Right lobe of liver (tissue), 6 donors: ENCODE data around the gene SPOCK2. TPM values are rescaled to one million over a fixed set of nuclear protein-coding genes. Genes with fewer than 3 reads are reported as not detected.
A peak's percentile ranks its signal among the peaks of the same experiment; 100 is the strongest.

Experiments
- ATAC-seq, 4 donors: fragments of 200-7000 bp; cut with Tn5 transposase; one replicate each; pipeline ENCODE4 v1.9.1; 2020; ENCODE audit warnings: mild to moderate bottlenecking in 4 of 4, moderate library complexity in 4 of 4
- DNase-seq, 3 donors: peaks; one replicate each; pipeline ENCODE4 v3.0.0-alpha.2; 2020
- H3K27ac ChIP-seq, 3 donors: fragments of 200-600 bp; one replicate each; pipeline ENCODE4 v1.8.0; 2022
- H3K27me3 ChIP-seq, 2 donors: fragments of 200-600 bp; one replicate each; pipeline ENCODE4 v1.8.0; 2022
- H3K36me3 ChIP-seq, 4 donors: fragments of 200-600 bp; sonication (generic) in 1 of 4; one replicate each; pipeline versions ENCODE4 v1.5.1 to v1.8.0; 2017 to 2022; ENCODE audit warnings: control low read depth in 1 of 4
- H3K4me1 ChIP-seq, 4 donors: fragments of 200-600 bp; sonication (generic) in 1 of 4; one replicate each; pipeline versions ENCODE4 v1.5.1 to v1.8.0; 2017 to 2022; ENCODE audit warnings: control low read depth in 1 of 4
- H3K4me3 ChIP-seq, 3 donors: fragments of 200-600 bp; one replicate each; pipeline ENCODE4 v1.8.0; 2022
- H3K9me3 ChIP-seq, 4 donors: fragments of 200-600 bp; sonication (generic) in 1 of 4; one replicate each; pipeline versions ENCODE4 v1.5.1 to v1.8.0; 2017 to 2022; ENCODE audit warnings: control low read depth in 1 of 4
- POLR2A ChIP-seq: fragments of 450-650 bp; IDR thresholded peaks from one replicate; pipeline ENCODE4 v1.6.1; 2017; ENCODE audit warnings: antibody characterized with exemption, mild to moderate bottlenecking
- WGBS: methylation state at CpG from one replicate; pipeline ENCODE4 v1.1.6; 2018; ENCODE audit warnings: low coverage, low lambda C conversion rate; ENCODE audit not compliant: insufficient coverage; ENCODE audit errors: missing lambda C conversion rate; 5-methylcytosine and 5-hydroxymethylcytosine counted together
- intact Hi-C, 2 donors: fragments of 100-400 bp; cut with DNase I; formaldehyde crosslinking; loops; one replicate each; pipeline versions ENCODE4 v1.11.2 to v1.14.1; 2022
- total RNA-seq, 6 experiments: library from RNA; depleted of rRNA in 2 of 6; stranded (reverse); fragments of >200 nt in 2 of 6; fragmentation: NEBNext Ultra II Directional in 3 of 6; extraction: Animal tissue kit (Norgen Biotek cat#: 25700) in 3 of 6; gene quantifications; one replicate each; pipeline versions ENCODE4 v1.1.0 to v1.2.4, GENCODE V29; 2016 to 2023
- TF ChIP-seq, protein P1 (sequence below), 4 donors: fragments of 200-600 bp in 3 of 4; fragments of 450-650 bp in 1 of 4; IDR thresholded peaks; one replicate each; pipeline versions ENCODE4 v1.5.1 to v1.8.0; 2016 to 2022; ENCODE audit warnings: antibody characterized with exemption in 4 of 4, mild to moderate bottlenecking in 2 of 4
- donor health status: DM: no; HTN: yes; CAD: no.
- donor health status: DM: no; HTN: no; CAD: no.
- donor health status: DM: no; HTN: no; CAD: no.
- donor health status: DM: no; HTN: yes; CAD: no.
- donor health status: DM: no; HTN: yes; CAD: no.

Gene SPOCK2
- total RNA-seq, 6 experiments from 2014 or later: 0.72 to 3.0 (median 1.2) TPM

DNA sequence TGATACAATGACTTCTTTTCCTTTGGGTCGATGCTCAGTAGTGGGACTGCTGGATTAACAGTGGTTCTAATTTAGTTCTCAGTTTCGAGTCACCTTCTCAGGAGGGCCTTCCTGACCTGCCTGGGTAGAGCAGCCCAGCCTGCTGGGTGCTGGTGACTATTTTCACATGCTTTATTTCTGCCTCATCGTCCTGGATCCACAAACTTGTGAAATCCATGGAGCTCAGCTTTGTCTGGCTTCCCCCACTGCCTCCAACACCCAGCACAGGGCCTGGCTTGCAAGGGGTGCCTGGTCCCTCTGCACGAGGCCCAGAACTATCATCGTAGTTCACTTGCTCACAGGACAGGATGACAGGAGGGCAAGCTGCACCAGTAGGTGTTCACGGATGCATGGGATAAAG, 46.9 kb downstream of the SPOCK2 start:
- Histone ChIP-seq H3K9me3 (no peaks in the 10 kb centered on the region), H3K27ac (no peak overlapping the region), H3K4me1 (no peaks in the 10 kb centered on the region), H3K36me3 (no peaks in the 10 kb centered on the region), H3K27me3 (no peaks in the 10 kb centered on the region), H3K4me3 (no peak overlapping the region)
- DNase-seq (no peak), ATAC-seq (no peak)
- 57% methylated on average over 4 of the region's 6 CpGs for WGBS
- TF ChIP-seq, protein P1, sequence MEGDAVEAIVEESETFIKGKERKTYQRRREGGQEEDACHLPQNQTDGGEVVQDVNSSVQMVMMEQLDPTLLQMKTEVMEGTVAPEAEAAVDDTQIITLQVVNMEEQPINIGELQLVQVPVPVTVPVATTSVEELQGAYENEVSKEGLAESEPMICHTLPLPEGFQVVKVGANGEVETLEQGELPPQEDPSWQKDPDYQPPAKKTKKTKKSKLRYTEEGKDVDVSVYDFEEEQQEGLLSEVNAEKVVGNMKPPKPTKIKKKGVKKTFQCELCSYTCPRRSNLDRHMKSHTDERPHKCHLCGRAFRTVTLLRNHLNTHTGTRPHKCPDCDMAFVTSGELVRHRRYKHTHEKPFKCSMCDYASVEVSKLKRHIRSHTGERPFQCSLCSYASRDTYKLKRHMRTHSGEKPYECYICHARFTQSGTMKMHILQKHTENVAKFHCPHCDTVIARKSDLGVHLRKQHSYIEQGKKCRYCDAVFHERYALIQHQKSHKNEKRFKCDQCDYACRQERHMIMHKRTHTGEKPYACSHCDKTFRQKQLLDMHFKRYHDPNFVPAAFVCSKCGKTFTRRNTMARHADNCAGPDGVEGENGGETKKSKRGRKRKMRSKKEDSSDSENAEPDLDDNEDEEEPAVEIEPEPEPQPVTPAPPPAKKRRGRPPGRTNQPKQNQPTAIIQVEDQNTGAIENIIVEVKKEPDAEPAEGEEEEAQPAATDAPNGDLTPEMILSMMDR (IDR thresholded peaks at IDR 0.05): no peak
- no peak for TF ChIP-seq POLR2A
- intact Hi-C loops: loop anchor here in 1 of 2 donors (10.0 kb wide), 1 partner anchor 147 kb away; no protein-coding TSS in a partner anchor

DNA sequence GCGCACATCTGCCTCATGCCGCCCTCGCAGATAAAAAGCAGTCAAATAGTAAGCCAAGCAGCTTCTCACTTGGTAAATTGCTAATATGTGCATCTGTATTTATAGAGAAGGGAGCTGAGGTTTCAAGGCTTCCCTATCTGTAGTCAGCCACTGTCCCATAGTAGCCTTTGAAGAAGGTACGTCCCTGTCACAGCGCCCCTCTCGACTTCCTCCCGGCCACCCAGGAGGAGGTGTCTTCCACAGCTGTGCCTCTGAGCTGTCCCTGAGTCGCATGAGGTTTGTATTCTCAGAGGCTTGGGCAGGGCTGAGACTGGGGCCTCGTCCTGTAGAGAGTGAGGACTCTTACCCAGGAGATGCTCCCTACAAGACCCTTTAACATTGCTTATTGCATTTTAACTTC, 49.0 kb downstream of the SPOCK2 start:
- 64% methylated on average over 9 of the region's 9 CpGs for WGBS
- DNase-seq: no peak
- intact Hi-C loops: no loop called here
- H3K9me3 ChIP-seq: no peaks in the 10 kb centered on the region
- no peak overlapping the region for H3K4me3 ChIP-seq
- no peak for ATAC-seq
- H3K36me3 ChIP-seq: no peaks in the 10 kb centered on the region
- H3K27me3 ChIP-seq: no peaks in the 10 kb centered on the region
- no peak for TF ChIP-seq POLR2A
- TF ChIP-seq, protein P1 (IDR thresholded peaks at IDR 0.05): no peak
- H3K4me1 ChIP-seq: no peaks in the 10 kb centered on the region
- H3K27ac ChIP-seq: no peak overlapping the region

DNA sequence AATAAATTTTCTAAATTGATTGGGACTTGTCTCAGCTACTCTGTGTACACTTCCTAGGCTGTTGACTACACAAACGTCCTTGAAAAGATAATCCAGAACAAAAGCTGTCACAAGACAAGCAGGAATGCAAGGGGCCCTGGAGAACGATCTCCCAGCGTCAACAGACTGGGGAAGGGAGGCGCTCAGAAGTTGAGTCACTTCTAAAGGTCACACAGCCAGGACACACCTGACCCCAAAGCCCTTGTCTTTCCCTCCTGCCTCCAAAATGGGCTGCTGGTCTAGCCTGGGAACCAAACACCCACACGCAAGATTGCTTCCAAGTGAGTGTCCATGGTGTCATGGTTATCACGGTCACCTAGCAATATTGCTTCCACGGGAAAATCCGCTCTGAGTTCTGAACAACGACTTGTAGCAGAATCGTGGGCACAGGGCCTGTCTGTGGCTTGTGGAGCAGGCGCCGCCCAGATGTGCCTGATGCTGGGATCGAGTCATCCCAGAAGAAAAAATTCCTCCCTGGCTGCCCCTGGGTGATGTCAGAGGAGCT, 49.8 kb downstream of the SPOCK2 start:
- no peak for TF ChIP-seq POLR2A
- TF ChIP-seq, protein P1 (IDR thresholded peaks at IDR 0.05): no peak
- no peaks in the 10 kb centered on the region for H3K4me1 ChIP-seq
- H3K27me3 ChIP-seq: no peaks in the 10 kb centered on the region
- no peaks in the 10 kb centered on the region for H3K9me3 ChIP-seq
- H3K36me3 ChIP-seq: no peaks in the 10 kb centered on the region
- no peak overlapping the region for H3K27ac ChIP-seq
- DNase-seq (no peak), ATAC-seq (peak; percentile 6 to 40 (median 36))
- intact Hi-C loops: no loop called here
- H3K4me3 ChIP-seq: no peak overlapping the region
- WGBS: 60% methylated on average over 10 of the region's 13 CpGs

DNA sequence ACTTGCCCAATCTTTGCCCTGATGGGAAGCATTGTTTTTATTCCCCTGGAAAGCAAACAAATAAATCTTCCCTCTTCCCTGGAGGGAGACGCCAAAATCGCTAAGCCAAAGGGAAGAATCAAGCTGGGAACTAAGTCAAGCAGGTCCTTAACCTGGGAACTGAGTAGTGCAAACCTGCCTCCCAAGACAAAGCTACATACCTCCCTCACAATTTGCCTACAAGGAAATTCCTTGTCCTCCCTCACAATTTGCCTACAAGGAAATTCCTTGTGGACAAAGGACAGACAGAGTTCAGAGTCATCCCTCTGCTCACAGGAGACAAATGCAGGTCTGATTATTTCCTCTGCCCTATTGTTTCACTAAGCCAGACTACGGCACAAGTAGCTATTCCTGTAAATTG, 50.5 kb downstream of the SPOCK2 start:
- TF ChIP-seq, protein P1 (IDR thresholded peaks at IDR 0.05): no peak
- no peak for TF ChIP-seq POLR2A
- no peak overlapping the region for H3K27ac ChIP-seq
- WGBS: 64% methylated on average over 3 of the region's 3 CpGs
- no peak for ATAC-seq
- DNase-seq: no peak
- H3K4me1 ChIP-seq: no peaks in the 10 kb centered on the region
- H3K4me3 ChIP-seq: no peak overlapping the region
- no peaks in the 10 kb centered on the region for H3K27me3 ChIP-seq
- H3K9me3 ChIP-seq: no peaks in the 10 kb centered on the region
- H3K36me3 ChIP-seq: no peaks in the 10 kb centered on the region
- intact Hi-C loops: no loop called here

DNA sequence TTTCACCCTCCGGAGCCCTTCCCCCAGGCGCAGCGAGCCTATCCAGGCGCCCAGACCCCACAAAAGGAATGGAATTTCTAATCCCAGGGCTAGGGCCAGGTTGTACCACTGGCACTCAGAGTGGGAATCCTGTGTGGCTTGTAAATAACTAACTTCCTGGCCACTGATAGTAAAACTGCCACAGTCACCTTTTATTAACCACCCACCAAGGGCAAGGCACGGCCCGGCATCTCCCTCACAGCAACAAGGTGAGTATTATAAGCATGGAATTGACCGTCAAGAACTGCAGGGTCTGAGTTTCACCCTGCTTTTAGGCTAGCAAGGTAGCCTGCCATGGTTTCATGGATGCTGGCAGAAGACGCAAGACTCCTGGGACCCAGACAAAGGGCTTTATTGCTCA, 51.1 kb downstream of the SPOCK2 start:
- ATAC-seq (no peak), DNase-seq (no peak)
- Histone ChIP-seq H3K4me3 (no peak overlapping the region), H3K27me3 (no peaks in the 10 kb centered on the region), H3K9me3 (no peaks in the 10 kb centered on the region), H3K36me3 (no peaks in the 10 kb centered on the region), H3K27ac (no peak overlapping the region), H3K4me1 (no peaks in the 10 kb centered on the region)
- WGBS: 90% methylated on average over 4 of the region's 8 CpGs
- intact Hi-C loops: no loop called here
- TF ChIP-seq, protein P1 (IDR thresholded peaks at IDR 0.05): no peak
- no peak for TF ChIP-seq POLR2A
